ENCODE data around the gene ARHGAP26.
"Not testable (repeated sequence)": the region's sequence is repeated elsewhere in the genome, so short reads cannot be mapped to it uniquely, and the experiment has no call there.

Gene ARHGAP26

GRCh38 chr5:143198332-143198731 lies 428.2 kb downstream of the ARHGAP26 start:
- Mint-ChIP-seq H3K9me3 (peaks cover 0 to 7% of the 10 kb centered on the region in 2 donors), H3K4me3 (no peak overlapping the region), H3K36me3 (peaks cover 0 to 3% of the 10 kb centered on the region in 2 donors), H3K27ac (no peak overlapping the region), H3K4me1 (no peaks in the 10 kb centered on the region), H3K27me3 (no peaks in the 10 kb centered on the region)
- no peak for DNase-seq
- ATAC-seq (replicated peaks): no peak

GRCh38 chr5:143199161-143199560 lies 429.0 kb downstream of the ARHGAP26 start:
- no peak overlapping the region for H3K4me3 Mint-ChIP-seq
- no peaks in the 10 kb centered on the region for H3K4me1 Mint-ChIP-seq
- no peak overlapping the region for H3K27ac Mint-ChIP-seq
- no peaks in the 10 kb centered on the region for H3K27me3 Mint-ChIP-seq
- ATAC-seq (replicated peaks): no peak
- peaks cover 0 to 3% of the 10 kb centered on the region in 2 donors for H3K36me3 Mint-ChIP-seq
- DNase-seq: no peak
- H3K9me3 Mint-ChIP-seq: peaks cover 0 to 7% of the 10 kb centered on the region in 2 donors

DNA sequence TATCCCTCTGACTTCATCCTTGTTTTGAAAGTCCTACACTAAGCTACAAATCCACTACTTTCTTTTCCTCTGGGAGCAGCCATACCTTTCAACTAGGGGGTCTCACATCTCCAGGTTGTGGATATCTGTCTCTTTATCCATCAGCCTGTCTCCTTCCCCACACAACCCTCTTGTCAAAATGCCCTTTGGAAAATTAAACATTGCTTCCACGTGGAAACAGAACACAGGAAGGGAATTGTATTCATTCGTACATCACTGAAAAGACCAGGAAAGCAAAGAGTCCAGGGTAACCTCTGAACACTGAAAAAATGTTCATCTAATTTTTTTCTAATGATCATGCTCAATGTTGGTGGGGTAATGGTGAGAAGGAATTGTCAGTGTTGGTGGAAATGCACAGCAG lies 429.7 kb downstream of the ARHGAP26 start:
- Mint-ChIP-seq H3K9me3 (peaks cover 0 to 7% of the 10 kb centered on the region in 2 donors), H3K27ac (no peak overlapping the region), H3K36me3 (peaks cover 0 to 3% of the 10 kb centered on the region in 2 donors), H3K4me3 (no peak overlapping the region), H3K4me1 (no peaks in the 10 kb centered on the region), H3K27me3 (no peaks in the 10 kb centered on the region)
- ATAC-seq (replicated peaks) (no peak), DNase-seq (no peak)

GRCh38 chr5:143200781-143201398 lies 430.7 kb downstream of the ARHGAP26 start:
- Mint-ChIP-seq H3K27ac (no peak overlapping the region), H3K9me3 (peaks cover 0 to 7% of the 10 kb centered on the region in 2 donors), H3K36me3 (peaks cover 0 to 3% of the 10 kb centered on the region in 2 donors), H3K27me3 (no peaks in the 10 kb centered on the region), H3K4me1 (peaks cover 0 to under 1% of the 10 kb centered on the region in 2 donors), H3K4me3 (no peak overlapping the region)
- ATAC-seq (replicated peaks) (no peak), DNase-seq (no peak)

GRCh38 chr5:143201589-143201988 lies 431.4 kb downstream of the ARHGAP26 start:
- no peak for DNase-seq
- Mint-ChIP-seq H3K9me3 (peaks cover 0 to 7% of the 10 kb centered on the region in 2 donors), H3K36me3 (peaks cover 0 to 3% of the 10 kb centered on the region in 2 donors), H3K27me3 (no peaks in the 10 kb centered on the region), H3K4me3 (no peak overlapping the region), H3K27ac (no peak overlapping the region), H3K4me1 (peaks cover 5 to 8% of the 10 kb centered on the region in 2 donors)
- no peak for ATAC-seq (replicated peaks)

- DNase-seq; H3K36me3 Mint-ChIP-seq; H3K27me3 Mint-ChIP-seq; H3K9me3 Mint-ChIP-seq; H3K27ac Mint-ChIP-seq; ATAC-seq (replicated peaks); H3K4me3 Mint-ChIP-seq: not testable (repeated sequence)
- H3K4me1 Mint-ChIP-seq: peaks cover 9 to 11% of the 10 kb centered on the region in 2 donors
Observed at GRCh38 chr5:143203301-143203956, 433.3 kb downstream of the ARHGAP26 start.

GRCh38 chr5:143204474-143205246 lies 434.5 kb downstream of the ARHGAP26 start:
- Mint-ChIP-seq H3K9me3 (peaks cover 5 to 6% of the 10 kb centered on the region in 2 donors), H3K4me3 (no peak overlapping the region), H3K27me3 (no peaks in the 10 kb centered on the region), H3K4me1 (peaks cover 9 to 11% of the 10 kb centered on the region in 2 donors), H3K27ac (no peak overlapping the region), H3K36me3 (peaks cover 3 to 13% of the 10 kb centered on the region in 2 donors)
- DNase-seq (no peak), ATAC-seq (replicated peaks) (no peak)

DNA sequence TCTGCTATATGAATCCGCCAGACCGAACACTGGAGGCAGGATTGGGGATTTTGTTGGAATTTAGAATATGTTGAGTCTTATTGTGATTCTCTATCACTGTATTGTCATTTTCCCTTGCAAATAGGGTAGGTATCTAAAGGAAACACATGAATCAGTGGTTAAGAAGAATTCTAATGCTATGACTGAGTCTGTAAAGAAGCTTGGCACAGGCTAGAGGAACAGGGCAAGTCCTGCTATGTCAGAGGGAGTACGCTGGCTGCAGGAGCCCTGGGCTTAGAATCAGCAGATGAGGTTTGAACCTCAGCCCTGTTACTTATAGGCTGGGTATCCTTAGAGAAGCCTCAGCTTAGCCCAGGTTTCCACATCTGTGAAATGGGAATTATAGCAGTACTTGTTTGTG lies 435.2 kb downstream of the ARHGAP26 start:
- Mint-ChIP-seq H3K9me3 (peaks cover 5 to 6% of the 10 kb centered on the region in 2 donors), H3K27ac (no peak overlapping the region), H3K27me3 (no peaks in the 10 kb centered on the region), H3K4me3 (no peak overlapping the region), H3K4me1 (peaks cover 9 to 11% of the 10 kb centered on the region in 2 donors), H3K36me3 (peaks cover 3 to 14% of the 10 kb centered on the region in 2 donors)
- ATAC-seq (replicated peaks) (no peak), DNase-seq (no peak)

DNA sequence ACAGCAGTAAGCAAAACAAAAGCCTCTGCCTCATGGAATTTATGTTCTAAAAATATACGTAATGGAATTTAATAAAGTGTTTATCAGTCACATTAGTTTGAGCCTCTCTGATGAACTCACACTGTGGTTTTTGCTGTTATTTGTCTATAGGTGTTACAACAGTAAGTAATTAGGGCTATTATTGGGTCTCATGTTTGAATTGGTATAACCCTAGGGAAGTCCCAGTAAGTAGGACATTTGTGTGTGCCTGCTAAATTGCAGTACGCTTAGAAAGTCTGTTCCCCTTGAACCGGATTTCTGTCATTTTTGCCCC lies 435.7 kb downstream of the ARHGAP26 start:
- Mint-ChIP-seq H3K36me3 (peaks cover 3 to 17% of the 10 kb centered on the region in 2 donors), H3K27ac (no peak overlapping the region), H3K4me1 (peaks cover 9 to 11% of the 10 kb centered on the region in 2 donors), H3K4me3 (no peak overlapping the region), H3K27me3 (no peaks in the 10 kb centered on the region), H3K9me3 (peaks cover 5 to 6% of the 10 kb centered on the region in 2 donors)
- ATAC-seq (replicated peaks) (no peak), DNase-seq (no peak)

DNA sequence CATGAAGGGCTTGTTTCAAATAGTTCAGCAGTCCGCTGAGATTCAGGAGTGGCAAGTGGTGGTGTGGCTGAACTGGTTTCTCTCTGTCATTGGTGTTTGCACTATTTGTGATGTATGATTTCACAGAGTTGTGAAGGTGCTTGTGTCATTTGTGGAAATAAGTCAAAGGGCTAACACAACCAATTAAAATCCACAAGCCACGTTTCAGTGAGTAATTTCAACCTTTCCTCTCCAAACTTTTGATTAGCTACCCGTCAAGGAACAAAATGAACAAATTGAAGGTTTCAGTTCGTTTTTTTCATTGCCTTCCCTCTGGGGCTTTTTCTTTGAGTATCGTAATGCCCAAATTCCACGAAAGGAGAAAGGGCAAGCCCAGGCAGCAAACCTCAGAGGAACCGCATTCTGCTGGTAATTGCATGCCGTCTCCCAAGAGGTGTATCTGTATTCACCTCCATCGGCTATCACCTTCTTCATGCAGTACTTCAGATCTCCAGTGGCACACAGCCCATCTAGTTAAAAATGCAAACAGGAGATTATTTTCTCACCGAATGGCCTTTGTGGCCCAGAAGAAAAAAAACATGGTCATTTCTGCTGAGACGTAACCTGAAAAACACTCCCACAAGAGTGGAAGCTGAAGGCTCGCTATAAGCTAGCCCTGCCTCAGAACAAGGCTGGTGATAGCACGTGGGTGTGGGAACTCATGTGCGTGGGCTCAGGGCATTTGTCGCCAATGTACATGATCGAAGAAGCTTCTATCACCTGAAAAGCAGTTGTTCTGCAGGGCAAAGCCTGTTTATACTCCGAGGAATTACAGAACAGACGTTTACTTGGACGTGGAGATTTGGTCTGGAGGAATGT lies 436.2 kb downstream of the ARHGAP26 start:
- H3K27ac Mint-ChIP-seq: no peak overlapping the region
- peaks cover 9 to 11% of the 10 kb centered on the region in 2 donors for H3K4me1 Mint-ChIP-seq
- H3K9me3 Mint-ChIP-seq: peaks cover 5 to 6% of the 10 kb centered on the region in 2 donors
- DNase-seq (no peak), ATAC-seq (replicated peaks) (peak in 1 of 2 donors; percentile 51)
- H3K36me3 Mint-ChIP-seq: peaks cover 3 to 17% of the 10 kb centered on the region in 2 donors
- H3K4me3 Mint-ChIP-seq: no peak overlapping the region
- H3K27me3 Mint-ChIP-seq: no peaks in the 10 kb centered on the region

- H3K4me1 Mint-ChIP-seq: peaks cover 9 to 11% of the 10 kb centered on the region in 2 donors
- H3K36me3 Mint-ChIP-seq: peaks cover 3 to 17% of the 10 kb centered on the region in 2 donors
- no peak overlapping the region for H3K4me3 Mint-ChIP-seq
- peak overlapping the region; percentile 76 for H3K27ac Mint-ChIP-seq
- DNase-seq: no peak
- no peak for ATAC-seq (replicated peaks)
- peaks cover 4 to 6% of the 10 kb centered on the region in 2 donors for H3K9me3 Mint-ChIP-seq
- H3K27me3 Mint-ChIP-seq: no peaks in the 10 kb centered on the region
Observed at GRCh38 chr5:143207058-143207457, 436.9 kb downstream of the ARHGAP26 start.

DNA sequence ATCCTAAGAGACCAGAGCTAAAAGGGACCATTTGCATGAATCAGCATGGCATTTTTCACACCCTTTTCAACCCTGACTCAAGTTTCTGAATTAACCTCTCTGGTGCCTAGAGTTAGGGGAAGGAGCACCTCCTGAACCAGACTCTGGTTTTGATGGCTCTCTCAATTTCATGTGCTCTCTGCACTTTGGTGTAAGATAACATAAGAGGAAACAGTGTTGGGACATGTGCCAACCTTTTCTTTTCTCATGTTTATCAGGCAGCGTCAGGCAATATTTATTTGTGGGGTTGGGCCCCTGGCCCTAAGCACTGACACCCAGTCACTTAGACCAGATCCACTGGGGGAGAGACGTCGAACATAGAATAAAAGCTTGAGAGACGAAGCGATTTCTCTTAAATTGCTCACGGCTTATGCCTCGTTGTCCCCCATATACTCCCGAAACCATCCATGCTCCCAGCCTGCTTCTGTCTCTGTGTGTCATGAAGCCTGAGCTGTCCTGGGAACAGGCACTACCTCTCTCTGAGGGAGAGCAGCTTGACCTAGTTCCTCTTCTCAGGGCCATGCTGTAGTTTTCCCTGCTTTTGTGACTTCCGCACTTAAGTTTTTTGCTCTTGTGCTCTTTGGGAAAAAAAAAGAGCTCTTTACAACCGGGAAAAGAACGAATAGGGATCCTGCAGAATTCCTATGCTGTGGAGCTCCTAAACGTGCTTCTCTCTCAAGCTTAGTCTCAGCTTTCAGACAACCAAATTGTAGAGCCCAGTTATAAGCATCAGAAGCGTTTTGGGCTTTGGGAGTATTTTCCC lies 437.6 kb downstream of the ARHGAP26 start:
- no peak for DNase-seq
- Mint-ChIP-seq H3K4me3 (no peak overlapping the region), H3K27me3 (no peaks in the 10 kb centered on the region), H3K36me3 (peaks cover 0 to 17% of the 10 kb centered on the region in 2 donors), H3K9me3 (peaks cover 0 to 6% of the 10 kb centered on the region in 2 donors), H3K27ac (peak overlapping the region; percentile 76), H3K4me1 (peaks cover 9 to 11% of the 10 kb centered on the region in 2 donors)
- ATAC-seq (replicated peaks): no peak

DNA sequence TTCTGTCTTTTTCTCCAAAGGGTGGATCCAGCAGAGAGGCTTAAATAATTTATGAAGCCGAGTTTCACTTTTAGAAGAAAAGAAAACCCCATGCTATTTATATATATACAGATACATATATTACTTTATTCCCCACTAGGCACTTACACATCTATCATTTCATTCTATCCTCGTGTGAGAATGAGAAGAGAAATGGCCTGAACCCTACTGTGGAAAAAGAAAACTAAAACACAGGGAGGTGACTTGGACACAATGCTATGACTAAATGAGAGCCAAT lies 438.1 kb downstream of the ARHGAP26 start:
- H3K27me3 Mint-ChIP-seq: no peaks in the 10 kb centered on the region
- peaks cover 1 to 17% of the 10 kb centered on the region in 2 donors for H3K36me3 Mint-ChIP-seq
- DNase-seq (no peak), ATAC-seq (replicated peaks) (no peak)
- no peak overlapping the region for H3K4me3 Mint-ChIP-seq
- H3K4me1 Mint-ChIP-seq: peaks cover 10 to 11% of the 10 kb centered on the region in 2 donors
- peaks cover 0 to 6% of the 10 kb centered on the region in 2 donors for H3K9me3 Mint-ChIP-seq
- H3K27ac Mint-ChIP-seq: no peak overlapping the region

Data from stimulated activated naive B cell treated with anti-CD40 and anti-IgM and Interleukin-4, amounts not matched to agents 10 μg/mL and 1 μg/mL and 100 μg/mL, for 72 hours (primary cell).